Stimulated activated CD4-positive, alpha-beta T cell treated with anti-CD3 and anti-CD28 coated beads, Interleukin-15, amount 100 ng/mL, for 24 hours (primary cell): ENCODE data around the gene NEIL3.
"Not testable (repeated sequence)": the region's sequence is repeated elsewhere in the genome, so short reads cannot be mapped to it uniquely, and the experiment has no call there.

Experiments used
- DNase-seq: peaks from one replicate; pipeline ENCODE4 v3.0.0-alpha.2; 2020

The NEIL3 gene

DNA sequence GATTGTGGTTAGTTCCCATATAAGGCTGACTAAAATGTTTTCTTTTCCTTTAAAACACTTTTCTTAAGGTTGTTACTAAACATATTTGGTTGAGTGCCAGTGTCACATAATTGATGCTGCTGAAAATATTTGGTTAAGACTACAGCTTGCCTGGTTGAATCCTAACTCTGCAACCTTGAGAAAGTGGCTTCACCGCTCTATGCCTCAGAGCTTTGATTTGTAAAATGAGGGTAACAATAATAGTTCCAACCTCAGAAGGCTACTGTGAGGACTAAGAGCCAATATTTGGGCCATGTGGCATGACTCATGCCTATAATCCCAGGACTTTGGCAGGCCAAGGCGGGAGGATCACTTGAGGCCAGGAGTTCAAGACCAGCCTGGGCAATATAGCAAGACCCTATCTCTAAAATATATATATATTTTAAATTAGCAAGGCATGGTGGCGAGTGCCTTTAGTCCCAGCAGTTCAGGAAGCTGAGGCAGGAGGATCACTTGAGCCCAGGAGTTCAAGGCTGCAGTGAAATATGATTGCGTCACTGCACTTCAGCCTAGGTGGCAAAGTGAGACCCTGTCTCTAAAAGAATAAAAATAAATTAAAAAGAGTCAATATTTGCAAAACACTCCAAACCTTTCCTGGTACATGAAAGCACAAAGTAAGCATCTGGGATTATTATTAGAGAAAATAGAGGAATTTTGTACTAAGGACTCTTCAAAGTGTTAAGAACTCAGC lies 7.1 kb upstream of the NEIL3 start:
- no peak for DNase-seq

DNA sequence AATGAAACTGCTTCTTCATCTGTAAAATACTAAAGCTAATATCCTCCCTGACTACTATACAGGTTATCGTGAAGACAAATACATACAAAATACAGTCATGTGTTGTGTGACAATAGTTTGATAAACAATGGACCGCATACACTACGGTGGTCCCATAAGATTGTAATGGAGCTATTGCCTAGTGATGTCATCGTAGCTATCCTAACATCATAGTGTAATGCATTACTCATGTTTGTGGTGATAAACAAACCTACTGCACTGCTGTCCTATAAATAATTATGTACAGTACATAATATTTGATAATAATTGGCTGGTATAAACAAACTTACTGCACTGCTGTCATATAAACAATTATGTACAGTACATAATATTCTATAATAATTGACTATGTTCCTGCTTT lies 5.6 kb upstream of the NEIL3 start:
- no peak for DNase-seq

DNA sequence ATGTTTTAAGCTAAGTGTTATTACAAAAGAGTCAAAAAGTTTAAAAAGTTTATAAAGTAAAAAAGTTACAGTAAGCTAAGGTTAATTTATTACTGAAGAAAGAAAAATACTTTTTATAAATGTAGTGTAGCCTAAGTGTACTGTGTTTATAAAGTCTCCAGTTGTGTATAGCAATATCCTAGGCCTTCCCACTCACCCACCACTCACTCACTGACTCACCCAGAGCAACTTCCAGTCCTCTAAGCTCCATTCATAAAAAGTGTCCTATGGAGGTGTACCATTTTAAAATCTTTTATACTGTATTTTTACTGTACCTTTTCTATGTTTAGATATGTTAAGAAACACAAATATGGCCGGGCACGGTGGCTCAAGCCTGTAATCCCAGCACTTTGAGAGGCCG lies 4.8 kb upstream of the NEIL3 start:
- DNase-seq: not testable (repeated sequence)

DNA sequence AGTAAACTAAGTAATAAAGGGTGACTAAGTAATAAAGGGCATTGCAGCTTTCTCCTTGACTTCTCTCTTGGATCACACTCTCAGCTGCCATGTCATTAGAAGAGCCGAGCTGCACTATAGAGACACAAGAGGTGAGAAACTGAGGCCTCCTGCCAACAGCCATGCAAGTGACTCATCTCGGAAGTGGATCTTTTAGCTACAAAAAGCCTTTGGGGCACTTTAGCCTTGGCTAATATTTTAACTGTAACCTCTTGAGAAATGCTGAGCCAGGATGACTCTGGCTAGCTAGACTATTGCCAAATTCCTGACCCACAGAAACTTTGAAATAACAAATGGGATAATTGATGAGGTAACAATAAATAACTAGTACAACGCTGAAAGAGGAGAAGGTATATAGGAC lies 1.5 kb upstream of the NEIL3 start:
- no peak for DNase-seq

DNA sequence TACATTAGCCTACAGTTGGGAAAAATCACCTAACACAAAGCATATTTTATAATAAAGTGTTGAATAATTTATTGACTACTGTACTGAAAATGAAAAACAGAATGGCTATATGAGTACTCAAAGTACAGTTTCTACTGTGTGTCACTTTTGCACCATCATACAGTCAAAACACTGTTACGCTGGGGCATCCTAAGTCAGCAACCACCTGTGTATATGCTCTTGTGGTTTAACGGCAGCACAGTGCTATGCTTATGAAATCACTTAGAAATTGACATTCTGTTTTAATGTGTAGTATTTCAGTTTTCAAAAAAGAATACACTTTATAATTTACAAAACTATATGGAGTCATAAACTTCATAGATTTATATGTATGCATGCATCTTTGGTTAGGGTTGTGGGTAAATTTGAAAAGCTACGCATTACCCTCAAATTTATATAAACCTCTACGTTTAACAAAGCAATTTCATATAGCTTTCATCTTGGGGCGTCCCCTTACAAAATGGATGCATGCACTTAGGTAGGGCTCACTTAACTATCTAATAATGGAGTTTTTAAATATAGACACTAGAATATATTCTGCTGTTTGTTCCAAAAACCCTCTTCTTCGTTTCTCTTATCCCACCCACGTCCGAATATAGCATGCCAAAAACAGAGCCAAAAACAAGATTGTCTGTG lies 690 bp upstream of the NEIL3 start:
- no peak for DNase-seq

DNA sequence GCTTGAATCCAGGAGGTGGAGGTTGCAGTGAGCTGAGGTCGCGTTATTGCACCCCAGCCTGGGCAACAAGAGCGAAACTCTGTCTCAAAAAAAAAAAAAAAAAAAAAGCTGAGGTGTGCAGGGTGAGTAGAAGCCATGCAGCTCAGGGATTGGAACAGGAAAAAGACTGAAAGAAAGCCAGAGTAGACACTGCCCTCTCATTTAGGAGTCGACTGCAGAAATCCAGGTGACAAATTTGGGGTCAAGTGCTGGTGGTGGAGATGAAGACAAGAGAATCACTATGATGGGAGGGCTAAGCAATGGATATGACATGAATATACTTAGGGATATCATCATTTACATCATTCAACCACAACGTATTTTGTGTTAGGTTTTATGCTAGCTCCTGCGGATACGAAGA lies 1.9 kb downstream of the NEIL3 start:
- no peak for DNase-seq

DNA sequence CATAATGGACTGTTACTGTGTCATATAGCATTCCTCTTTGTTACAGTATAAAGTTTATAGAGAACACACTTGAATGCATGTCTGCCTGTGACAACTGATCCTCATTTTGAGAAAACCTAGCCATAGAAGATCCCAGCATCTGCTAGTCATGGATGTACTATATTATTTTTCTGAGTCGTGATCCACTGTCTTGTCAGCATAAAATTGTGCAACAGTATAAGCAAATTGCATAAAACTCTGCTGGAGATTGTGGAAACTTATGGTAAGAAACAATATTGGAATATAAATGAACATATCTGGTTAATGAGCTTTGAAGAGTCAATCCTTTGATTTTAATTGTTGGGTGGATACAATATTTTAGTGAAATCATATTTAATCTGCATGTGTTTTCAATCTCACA lies 3.6 kb downstream of the NEIL3 start:
- DNase-seq: no peak

DNA sequence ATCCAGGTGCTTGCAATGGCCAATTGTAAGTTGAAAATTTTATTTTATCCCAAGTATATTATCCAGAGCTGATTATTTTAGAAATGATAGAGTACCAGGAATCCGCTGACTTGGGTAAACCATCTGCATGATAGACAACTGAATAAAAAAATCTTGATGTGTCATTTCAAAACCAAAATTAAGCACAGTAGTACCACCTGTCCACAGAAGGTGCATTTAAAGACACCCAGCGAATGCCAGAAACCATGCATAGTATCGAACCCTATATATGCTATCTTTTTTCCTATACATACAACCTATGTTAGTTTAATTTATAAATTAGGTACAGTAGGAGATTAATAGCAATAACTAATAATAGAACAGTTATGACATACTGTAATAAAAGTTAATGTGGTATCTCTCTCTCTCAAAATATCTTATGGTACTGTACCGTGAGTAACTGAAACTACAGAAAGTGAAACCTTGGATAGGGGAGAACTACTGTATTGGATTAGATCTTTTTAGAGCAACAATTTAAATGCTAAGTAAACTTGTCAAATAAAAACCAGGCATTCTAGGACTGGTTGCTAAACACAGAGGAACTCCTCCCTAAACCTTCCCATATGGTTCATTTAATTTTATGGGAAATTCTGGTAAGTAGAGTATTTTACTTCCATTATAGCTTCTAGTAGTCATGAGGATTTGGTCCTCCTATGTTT lies 6.2 kb downstream of the NEIL3 start:
- no peak for DNase-seq

DNA sequence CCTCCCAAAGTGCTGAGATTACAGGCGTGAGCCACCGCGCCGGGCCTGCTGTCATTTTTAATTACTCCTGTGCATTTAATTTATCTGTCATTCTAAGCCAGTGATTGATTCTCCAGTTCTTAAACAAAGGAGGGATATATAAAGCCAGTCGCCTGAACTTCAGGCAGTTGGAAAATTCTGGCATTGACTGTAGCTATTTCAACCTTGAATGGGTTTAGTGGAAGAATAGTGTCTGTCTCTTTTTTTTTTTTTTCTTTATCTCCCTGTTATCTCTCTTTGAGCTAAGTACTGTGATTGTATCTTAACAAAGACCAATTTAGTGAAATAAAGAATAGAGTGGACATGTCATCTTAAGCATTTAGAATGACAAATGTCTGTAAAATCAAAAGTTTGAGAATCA lies 11.0 kb downstream of the NEIL3 start:
- no peak for DNase-seq

DNA sequence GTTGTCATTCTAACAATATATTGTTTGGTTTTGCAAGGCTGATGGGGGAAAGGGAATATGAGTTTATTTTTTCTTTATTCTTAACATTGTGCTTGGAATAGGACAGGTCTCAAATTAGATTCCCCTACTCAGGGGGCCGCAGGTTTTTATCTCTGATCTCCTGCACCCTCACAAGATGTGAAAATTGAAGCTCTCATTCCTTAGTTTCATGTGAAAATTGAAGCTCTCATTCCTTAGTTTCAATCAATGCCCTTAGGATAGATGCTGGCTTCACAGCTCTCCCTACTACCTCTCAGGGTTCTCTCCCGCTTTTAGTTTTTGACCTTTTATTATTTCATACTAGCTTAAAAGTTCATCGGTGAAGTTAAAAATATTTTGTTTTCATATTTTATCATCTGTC lies 12.0 kb downstream of the NEIL3 start:
- no peak for DNase-seq

DNA sequence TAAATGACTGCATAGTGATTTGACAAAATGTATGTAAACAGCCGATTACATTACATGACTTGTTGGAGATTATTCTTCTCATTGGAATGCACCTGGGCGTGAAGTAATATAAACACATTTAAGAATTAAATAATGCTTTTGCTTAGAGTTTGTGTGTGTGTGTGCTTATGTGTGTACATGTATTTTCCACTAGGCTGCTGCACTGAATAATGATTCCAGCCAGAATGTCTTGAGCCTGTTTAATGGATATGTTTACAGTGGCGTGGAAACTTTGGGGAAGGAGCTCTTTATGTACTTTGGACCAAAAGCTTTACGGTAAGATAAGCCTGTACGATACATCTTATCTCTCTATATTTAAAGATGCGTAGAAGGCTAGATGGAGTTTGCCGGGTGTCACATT lies 12.6 kb downstream of the NEIL3 start:
- DNase-seq: no peak

DNA sequence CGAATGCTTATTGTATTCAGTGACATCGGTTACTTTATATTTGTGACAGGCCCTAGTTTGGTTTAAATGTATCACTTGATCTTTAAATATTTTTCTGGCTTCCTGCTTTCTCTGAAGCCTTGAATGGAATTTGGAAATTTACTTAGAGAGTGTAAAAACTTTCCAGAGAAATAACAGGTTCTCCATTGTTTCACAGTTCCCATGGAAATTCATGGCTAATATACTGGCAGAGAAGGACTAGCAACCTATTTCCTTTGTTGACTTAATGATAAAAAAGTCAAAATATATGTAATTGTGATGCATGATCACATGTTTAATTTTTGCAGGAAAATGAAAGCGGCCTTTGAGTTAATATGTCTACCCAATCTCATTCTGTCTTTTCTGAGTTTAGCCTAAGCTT lies 13.2 kb downstream of the NEIL3 start:
- no peak for DNase-seq

DNA sequence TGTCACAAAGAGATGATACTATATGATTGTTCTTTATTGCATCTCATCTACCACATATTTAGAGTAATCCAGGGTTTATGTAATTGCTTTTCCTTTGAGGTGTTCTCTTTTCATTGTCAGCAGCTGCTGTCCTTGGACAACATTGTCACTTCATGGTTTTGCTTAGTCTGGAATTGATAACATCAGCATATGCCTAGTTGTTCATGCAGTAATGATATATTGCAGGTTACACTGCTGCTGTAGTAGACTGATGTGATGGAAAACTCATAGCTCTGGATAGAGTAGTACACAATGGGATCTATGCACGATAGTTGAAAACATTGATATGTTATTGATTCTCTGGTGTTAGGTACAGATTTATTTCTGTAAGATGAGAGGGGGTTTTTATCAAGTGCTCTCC lies 13.7 kb downstream of the NEIL3 start:
- DNase-seq: no peak

DNA sequence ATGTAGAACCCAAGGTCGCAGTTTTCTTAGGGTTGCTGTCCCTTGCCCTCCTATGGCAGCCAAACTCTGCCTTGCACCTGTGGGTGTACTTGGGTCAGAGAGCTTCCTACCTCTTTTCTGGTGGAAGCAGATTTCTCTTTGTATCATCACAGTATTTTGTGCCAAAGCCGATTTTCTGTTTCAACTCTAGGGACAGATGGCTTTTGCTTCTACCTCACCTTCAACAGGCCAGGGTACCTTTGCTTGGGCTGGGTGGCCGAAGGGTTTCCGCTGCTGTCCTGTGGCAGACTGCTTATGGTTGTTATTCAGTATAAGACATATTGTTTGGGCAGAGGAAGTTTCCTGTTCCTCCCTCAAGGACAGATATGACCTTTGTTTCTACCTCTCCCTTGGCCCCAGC lies 22.4 kb downstream of the NEIL3 start:
- DNase-seq: no peak

DNA sequence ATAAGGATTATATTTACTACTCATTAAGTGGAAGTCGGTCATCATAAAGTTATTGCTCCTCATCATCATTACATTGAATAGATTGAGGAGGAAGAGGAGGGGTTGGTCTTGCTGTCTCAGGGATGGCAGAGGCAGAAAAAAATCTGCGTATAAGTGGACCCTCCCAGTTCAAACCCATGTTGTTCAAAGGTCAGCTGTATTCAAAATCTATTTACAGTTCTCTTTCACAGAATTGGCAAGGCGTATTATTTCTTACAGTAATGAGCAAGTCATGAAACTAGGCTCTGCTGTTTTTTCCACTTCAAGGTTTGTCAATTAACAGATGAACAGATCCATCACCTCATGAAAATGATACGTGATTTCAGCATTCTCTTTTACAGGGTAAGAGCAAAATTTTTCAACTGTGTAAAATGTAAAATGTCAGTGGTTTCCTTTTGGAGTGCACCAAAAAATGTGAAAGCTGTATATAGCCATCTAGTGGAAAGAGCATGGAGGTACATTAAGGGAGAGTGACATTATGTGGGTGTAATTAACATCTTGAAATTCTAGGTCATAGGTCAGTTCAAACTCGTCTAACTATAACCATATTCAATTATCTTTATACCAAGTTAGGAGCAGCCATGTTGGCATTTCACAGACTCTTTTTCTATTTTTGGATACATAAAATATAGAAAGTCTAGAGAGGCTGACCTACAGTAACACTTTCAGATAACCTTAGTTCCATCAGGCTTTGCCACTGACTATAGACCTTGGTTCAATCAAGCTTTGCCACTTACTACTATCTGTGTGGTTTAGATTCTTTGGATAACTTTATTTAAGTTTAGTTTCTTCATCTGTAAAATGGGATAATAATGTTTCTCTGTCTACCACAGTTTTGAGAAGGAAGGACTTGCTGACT lies 30.1 kb downstream of the NEIL3 start:
- DNase-seq: no peak

DNA sequence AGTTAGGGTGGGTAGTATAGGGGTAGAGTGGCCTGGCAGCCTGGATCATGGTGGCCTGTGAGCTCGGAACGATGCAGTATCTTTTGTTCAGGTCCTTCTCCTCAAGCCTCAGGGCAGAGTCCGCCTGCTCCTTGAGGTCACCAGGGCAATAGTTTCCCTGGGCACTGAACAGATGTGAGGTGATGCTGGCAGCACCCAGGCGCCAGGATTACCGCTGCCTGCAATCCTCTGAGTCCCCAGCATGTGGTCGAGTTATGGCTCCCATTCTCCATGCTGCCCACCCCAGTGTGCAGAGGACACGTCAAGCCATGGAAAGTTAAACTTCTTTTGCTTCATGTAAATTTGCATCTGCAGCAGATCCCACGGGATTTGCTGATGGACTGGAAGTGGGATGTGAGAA lies 38.7 kb downstream of the NEIL3 start:
- DNase-seq: no peak

DNA sequence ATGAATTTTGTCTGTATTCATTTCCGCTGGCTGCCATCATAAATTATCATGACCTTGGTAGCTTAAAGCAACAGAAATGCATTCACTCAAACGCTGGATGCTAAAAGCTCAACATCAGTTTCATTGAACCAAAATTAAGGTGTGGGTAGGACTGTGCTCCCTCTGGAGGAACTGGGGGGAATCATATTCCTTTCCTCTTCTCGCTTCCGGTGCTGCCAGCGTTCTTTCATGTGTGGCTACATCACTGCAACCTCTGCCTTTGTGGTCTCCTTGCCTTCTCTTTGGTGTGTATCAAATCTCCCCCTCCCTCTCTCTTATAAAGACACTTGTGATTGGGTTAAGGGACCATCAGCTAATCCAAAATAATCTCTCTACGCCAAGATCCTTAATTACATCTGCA lies 39.5 kb downstream of the NEIL3 start:
- DNase-seq: no peak

DNA sequence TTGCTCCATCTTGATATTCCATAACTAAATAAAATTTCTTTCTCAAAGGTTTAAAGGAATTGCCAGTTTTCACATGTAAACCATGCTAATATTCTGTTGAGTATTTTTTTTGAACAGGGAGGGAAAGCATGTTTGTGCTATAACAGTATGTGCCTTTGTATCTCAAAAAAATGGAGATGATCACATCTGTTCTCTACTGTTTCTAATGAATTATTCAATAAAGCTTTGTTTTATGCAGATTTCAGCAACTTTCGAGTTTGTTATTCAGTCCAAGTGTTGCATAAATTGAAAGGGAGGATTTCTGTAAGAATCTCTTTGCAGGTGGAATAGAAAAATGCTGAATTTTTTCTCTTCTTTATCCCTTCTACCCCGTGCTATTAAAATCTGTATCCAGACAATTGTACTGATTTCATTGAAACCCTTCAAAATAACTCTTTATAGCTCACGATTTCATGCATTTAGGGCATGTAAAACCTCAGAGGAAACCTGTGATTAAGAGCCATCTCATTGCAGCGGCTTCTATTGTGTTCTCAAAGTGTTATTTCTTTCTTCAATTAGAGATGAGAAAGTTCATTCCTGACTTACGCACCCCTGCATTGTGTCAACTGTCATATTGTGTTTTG lies 42.1 kb downstream of the NEIL3 start:
- DNase-seq: no peak

DNA sequence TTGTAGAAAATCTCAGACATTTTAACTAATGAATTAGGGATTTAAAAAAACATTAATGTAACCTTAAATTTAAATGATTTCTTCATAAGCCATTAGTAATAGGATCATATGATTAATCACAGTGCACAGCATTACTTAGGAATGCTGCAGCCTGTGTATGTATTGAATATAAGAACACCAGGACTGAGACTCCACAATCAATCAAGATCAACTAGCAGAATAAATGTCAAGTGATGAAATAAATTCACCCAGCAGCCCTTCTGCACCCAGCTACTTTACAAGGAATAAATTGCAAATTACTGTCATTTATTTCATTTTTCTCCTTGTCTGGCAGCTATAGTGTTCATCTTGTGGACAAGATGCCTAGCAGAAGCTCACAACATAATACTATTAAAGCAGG lies 46.5 kb downstream of the NEIL3 start:
- no peak for DNase-seq

DNA sequence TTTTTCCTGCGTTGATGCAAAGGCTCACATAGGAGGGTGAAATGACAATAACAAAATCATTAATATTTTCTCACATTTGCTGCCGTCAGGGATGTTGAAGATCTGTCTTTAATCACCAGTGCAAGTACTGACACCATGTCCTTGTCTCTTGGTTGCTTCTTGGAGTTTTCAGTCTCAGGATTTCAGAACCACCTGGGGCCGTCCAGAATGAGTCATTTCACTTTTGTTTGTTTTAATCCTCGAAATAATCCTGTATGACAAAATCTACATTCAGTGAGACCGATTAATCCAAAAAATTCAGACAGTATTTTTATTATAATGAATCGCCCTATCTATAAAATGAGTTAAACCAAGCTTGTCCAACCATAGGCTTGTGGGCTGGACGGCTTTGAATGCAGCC lies 47.2 kb downstream of the NEIL3 start:
- no peak for DNase-seq

DNA sequence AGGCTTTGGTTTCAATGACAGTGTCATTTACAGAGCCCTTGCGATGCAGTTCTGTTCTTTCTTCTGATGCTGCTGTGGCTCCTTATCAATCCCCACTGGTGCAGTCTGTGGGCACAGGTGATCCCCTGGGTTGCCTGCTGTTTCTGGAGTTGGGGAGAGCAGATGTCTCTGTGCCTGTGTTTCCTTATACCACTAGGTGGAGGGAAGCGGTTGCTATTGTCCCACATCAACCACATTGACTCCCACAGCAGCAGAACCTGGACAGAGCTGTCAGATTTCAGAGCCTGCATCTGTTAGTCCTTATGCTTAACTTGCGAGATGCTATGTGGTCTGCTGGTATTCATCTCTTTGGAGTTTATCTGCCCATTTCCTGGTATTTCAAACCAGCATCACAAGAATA lies 57.7 kb downstream of the NEIL3 start:
- no peak for DNase-seq

DNA sequence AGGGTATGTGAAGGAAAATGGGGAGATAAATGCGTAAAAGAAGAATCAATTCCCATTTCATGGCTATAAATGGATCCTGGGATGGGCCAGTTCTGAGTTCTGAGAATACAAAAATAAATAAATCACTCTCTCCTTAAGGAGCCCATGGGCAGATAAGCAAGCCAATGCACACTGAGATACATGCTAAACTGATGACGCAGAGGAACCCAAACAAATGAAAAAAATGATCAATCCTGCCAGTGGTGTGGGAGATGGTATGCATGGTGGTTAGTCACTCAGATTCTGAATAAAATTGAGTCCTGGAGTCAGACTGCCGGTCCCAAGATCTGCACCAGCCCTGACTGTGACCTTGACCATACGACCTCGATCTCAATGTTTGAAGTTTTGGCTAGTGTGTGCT lies 59.7 kb downstream of the NEIL3 start:
- no peak for DNase-seq

DNA sequence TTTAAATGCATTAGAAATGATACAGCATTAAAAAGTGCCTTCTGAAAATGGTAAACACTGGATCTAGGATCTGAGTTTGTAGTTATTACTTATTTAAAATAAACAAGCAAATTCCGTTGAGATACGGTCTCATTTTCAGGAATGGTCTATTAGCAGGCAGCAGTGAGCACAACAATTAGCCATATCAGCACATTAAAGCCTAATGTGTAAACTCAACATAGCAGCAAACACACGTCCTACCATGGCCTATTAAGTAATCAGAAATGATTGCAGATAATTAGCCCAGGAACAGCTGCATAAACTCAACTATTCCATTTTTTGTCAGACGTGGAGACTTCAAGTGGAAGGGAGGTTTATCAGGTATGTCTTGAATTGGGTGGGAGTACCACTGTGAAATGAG lies 61.8 kb downstream of the NEIL3 start:
- DNase-seq: no peak
